ENCODE data around the gene DHRS7B.

The DHRS7B gene

DNA sequence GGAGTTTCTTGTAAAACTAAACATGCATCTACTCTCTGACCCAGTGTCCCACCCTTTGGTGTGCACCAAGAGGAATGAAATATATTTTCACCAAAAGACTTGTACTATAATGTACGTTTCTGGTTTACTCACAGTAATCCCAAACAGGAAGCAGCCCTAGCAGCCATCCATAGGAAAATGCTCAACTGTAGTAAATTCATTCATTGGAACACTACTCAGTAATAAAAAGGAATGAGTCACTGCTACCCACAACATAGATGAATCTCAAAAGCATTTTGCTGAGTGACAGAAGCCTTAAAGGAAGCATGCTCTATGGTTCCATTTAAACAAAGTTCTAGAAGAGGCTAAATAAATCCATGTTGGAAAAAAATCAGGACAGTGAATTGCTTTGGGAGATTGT, 37.6 kb upstream of the DHRS7B start:
- DNase-seq (ENCODE audit: low read depth): no peak
- TF ChIP-seq, protein P1, sequence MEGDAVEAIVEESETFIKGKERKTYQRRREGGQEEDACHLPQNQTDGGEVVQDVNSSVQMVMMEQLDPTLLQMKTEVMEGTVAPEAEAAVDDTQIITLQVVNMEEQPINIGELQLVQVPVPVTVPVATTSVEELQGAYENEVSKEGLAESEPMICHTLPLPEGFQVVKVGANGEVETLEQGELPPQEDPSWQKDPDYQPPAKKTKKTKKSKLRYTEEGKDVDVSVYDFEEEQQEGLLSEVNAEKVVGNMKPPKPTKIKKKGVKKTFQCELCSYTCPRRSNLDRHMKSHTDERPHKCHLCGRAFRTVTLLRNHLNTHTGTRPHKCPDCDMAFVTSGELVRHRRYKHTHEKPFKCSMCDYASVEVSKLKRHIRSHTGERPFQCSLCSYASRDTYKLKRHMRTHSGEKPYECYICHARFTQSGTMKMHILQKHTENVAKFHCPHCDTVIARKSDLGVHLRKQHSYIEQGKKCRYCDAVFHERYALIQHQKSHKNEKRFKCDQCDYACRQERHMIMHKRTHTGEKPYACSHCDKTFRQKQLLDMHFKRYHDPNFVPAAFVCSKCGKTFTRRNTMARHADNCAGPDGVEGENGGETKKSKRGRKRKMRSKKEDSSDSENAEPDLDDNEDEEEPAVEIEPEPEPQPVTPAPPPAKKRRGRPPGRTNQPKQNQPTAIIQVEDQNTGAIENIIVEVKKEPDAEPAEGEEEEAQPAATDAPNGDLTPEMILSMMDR (IDR thresholded peaks at IDR 0.05; ENCODE audit: control insufficient read depth, extremely low read depth, insufficient read depth): no peak
- H3K4me3 ChIP-seq (ENCODE audit: low read depth, low read length): no peak overlapping the region

- H3K4me3 ChIP-seq (ENCODE audit: low read depth, low read length): no peak overlapping the region
- no peak for DNase-seq (ENCODE audit: low read depth)
- TF ChIP-seq, protein P1 (IDR thresholded peaks at IDR 0.05; ENCODE audit: control insufficient read depth, extremely low read depth, insufficient read depth): no peak
Measured at GRCh38 chr17:21089933-21090901, 36.5 kb upstream of the DHRS7B start.

GRCh38 chr17:21090902-21091618, 35.7 kb upstream of the DHRS7B start:
- TF ChIP-seq, protein P1 (IDR thresholded peaks at IDR 0.05; ENCODE audit: control insufficient read depth, extremely low read depth, insufficient read depth): no peak
- no peak for DNase-seq (ENCODE audit: low read depth)
- no peak overlapping the region for H3K4me3 ChIP-seq (ENCODE audit: low read depth, low read length)

DNA sequence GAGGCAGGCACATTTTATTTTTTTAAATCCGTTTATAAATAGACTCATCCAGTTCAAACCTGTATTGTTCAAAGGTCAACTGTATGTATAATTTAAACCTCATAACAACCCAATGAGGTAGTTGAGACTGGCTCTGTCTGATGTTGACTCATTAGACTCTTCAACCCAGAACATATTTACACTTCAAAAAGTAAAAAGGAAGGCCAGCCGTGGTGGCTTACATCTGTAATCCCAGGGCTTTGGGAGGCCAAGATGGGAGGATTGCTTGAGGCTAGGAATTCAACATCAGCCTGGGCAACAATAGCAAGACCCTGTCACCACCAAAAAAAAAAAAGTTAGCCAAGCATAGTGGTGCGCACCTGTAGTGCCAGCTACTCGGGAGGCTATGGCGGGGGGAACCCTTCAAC, 32.5 kb upstream of the DHRS7B start:
- TF ChIP-seq, protein P1 (IDR thresholded peaks at IDR 0.05; ENCODE audit: control insufficient read depth, extremely low read depth, insufficient read depth): no peak
- no peak overlapping the region for H3K4me3 ChIP-seq (ENCODE audit: low read depth, low read length)
- no peak for DNase-seq (ENCODE audit: low read depth)

DNA sequence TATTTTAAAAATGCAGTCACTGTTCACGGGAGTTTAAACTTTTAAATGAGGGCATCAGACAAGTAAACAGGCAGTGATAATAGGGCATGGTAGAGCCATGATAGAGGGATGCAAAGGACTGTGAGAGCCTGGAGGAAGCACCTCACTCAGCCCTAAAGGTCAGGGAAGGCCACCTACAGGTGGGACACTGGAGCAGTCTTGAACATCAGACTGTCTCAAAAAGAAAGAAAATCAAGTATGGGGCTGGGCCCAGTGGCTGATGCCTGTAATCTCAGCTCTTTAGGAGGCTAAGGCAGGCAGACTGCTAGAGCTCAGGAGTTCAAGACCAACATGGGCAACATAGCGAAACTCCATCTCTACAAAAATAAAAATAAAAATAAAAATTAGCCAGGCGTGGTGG, 31.0 kb upstream of the DHRS7B start:
- H3K4me3 ChIP-seq (ENCODE audit: low read depth, low read length): no peak overlapping the region
- TF ChIP-seq, protein P1 (IDR thresholded peaks at IDR 0.05; ENCODE audit: control insufficient read depth, extremely low read depth, insufficient read depth): no peak
- no peak for DNase-seq (ENCODE audit: low read depth)

DNA sequence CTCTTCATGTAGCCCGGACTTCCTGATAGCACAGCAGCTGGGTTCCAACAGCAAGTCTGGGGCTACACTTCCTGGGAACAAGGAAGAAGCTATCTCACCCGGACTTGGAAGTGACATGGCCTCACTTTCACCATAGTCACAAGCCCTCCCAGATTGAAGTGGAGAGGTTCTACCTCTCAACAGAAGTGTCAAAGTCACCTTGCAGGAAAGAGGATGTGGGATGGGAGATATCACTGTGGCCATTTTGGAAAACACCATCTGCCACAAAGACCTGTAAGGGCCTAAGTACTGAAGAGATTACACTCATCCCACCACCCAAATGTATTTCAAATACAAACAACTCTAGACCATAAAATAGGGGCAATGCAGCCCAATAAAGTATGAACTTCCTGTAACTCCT, 29.9 kb upstream of the DHRS7B start:
- TF ChIP-seq, protein P1 (IDR thresholded peaks at IDR 0.05; ENCODE audit: control insufficient read depth, extremely low read depth, insufficient read depth): no peak

More for the DNA sequence above, 29.9 kb upstream of the DHRS7B start:
- DNase-seq (ENCODE audit: low read depth): no peak
- H3K4me3 ChIP-seq (ENCODE audit: low read depth, low read length): no peak overlapping the region
